ENCODE data around the gene CREB3L2.
A peak's percentile ranks its signal among the peaks of the same experiment; 100 is the strongest.
"Not testable (repeated sequence)": the region's sequence is repeated elsewhere in the genome, so short reads cannot be mapped to it uniquely, and the experiment has no call there.

The CREB3L2 gene

DNA sequence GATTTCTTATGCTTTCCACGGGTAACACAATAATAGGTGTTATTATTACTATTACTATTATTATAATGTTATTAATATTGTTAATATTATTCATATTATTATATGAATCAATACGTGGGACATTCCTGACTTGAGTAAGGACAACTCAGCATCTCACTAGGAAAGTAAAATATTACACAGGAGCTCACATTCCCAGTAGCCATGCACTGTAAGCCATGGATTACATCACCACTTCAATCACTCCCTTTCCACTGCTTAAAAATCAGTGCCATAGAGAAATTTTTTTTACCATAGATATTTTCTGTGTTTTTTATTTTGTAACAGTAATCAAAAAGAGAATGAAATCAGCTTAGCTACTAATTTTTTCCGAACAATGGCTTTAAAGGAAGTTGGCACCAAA is 86.6 kb downstream of the CREB3L2 start:
- H3K27ac ChIP-seq (ENCODE audit: low read depth, low read length), result no peak overlapping the region
- no peaks in the 10 kb centered on the region for H3K4me1 ChIP-seq (ENCODE audit: control insufficient read depth in 1 of 2, insufficient read depth in 2 of 2, low read length in 2 of 2)
- peaks cover 43 to 54% of the 10 kb centered on the region in 2 donors for H3K36me3 ChIP-seq (ENCODE audit: control insufficient read depth in 1 of 2, insufficient read depth in 2 of 2, low read length in 2 of 2)
- H3K9me3 ChIP-seq (ENCODE audit: control insufficient read depth in 1 of 2, low read length in 2 of 2), result no peaks in the 10 kb centered on the region
- no peak overlapping the region for H3K4me3 ChIP-seq (ENCODE audit: low read depth in 1 of 2, low read length in 2 of 2)
- H3K9ac ChIP-seq (ENCODE audit: low read depth in 1 of 2, low read length in 2 of 2), result no peak overlapping the region
- H3K27me3 ChIP-seq (ENCODE audit: control insufficient read depth in 1 of 2, insufficient read depth in 2 of 2, low read length in 2 of 2), result no peaks in the 10 kb centered on the region

DNA sequence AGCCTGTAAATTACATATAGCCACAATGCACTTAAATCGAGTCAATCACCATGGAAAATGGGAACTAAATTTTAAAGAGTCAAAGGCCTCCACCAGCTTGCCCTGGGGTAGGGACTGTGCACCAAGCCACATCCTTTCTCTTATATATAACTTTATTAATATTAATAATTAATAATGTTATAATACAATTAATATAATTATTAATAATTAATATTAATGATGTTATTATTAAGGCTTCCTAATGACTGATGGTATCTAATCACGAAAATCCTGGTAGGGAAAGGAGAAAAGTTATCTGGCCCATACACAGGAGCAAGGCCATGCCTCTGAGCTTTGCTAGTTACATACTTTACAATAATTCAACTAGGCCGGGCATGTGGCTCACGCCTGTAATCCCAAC is 87.9 kb downstream of the CREB3L2 start:
- no peak overlapping the region for H3K4me3 ChIP-seq (ENCODE audit: low read depth in 1 of 2, low read length in 2 of 2)
- no peaks in the 10 kb centered on the region for H3K9me3 ChIP-seq (ENCODE audit: control insufficient read depth in 1 of 2, low read length in 2 of 2)
- H3K4me1 ChIP-seq (ENCODE audit: control insufficient read depth in 1 of 2, insufficient read depth in 2 of 2, low read length in 2 of 2), result no peaks in the 10 kb centered on the region
- H3K27ac ChIP-seq (ENCODE audit: low read depth, low read length), result no peak overlapping the region
- H3K36me3 ChIP-seq (ENCODE audit: control insufficient read depth in 1 of 2, insufficient read depth in 2 of 2, low read length in 2 of 2), result peaks cover 55 to 66% of the 10 kb centered on the region in 2 donors
- no peak overlapping the region for H3K9ac ChIP-seq (ENCODE audit: low read depth in 1 of 2, low read length in 2 of 2)
- H3K27me3 ChIP-seq (ENCODE audit: control insufficient read depth in 1 of 2, insufficient read depth in 2 of 2, low read length in 2 of 2), result no peaks in the 10 kb centered on the region

DNA sequence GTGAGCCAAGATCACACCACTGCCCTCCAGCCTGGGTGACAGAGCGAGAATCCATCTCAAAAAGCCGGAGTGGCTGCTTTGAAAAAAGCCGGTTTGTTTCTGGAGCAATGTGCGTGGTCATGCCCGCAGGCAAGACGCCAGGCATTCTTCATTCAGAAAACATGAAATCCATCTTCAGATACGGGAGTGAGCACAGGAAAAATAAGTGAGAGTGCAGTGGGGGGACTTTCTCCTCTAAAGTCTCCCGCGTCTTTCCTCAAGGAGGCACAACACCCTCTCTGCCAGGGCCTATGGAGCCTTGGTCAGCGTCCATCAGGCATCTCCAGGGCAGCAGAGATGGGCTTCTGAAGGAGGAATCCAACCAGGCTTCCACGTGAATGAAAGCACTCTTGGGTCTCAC is 92.8 kb downstream of the CREB3L2 start:
- no peaks in the 10 kb centered on the region for H3K9me3 ChIP-seq (ENCODE audit: control insufficient read depth in 1 of 2, low read length in 2 of 2)
- H3K36me3 ChIP-seq (ENCODE audit: control insufficient read depth in 1 of 2, insufficient read depth in 2 of 2, low read length in 2 of 2), result peaks cover 61 to 80% of the 10 kb centered on the region in 2 donors
- no peaks in the 10 kb centered on the region for H3K4me1 ChIP-seq (ENCODE audit: control insufficient read depth in 1 of 2, insufficient read depth in 2 of 2, low read length in 2 of 2)
- H3K27me3 ChIP-seq (ENCODE audit: control insufficient read depth in 1 of 2, insufficient read depth in 2 of 2, low read length in 2 of 2), result no peaks in the 10 kb centered on the region
- no peak overlapping the region for H3K9ac ChIP-seq (ENCODE audit: low read depth in 1 of 2, low read length in 2 of 2)
- no peak overlapping the region for H3K4me3 ChIP-seq (ENCODE audit: low read depth in 1 of 2, low read length in 2 of 2)
- H3K27ac ChIP-seq (ENCODE audit: low read depth, low read length), result no peak overlapping the region

DNA sequence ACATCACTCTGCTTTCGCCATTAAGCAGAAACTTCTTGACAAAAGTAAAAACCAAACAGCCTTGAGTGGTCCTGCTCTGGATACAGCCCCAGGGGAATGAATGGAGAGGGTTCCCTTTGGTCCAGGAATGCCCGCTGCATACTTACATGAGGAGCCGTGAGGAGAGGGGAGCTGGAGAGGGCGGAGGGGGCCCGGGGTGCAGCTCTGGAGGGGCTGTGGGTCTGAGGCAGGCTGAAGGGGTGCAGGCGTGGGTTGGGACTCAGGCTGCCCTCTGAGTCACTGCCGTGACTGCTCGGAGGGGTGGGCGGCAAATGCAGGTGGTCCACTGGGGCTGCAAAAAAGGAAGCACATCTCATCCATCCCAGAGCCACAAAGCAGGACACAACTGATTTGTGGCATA is 93.8 kb downstream of the CREB3L2 start:
- Histone ChIP-seq H3K4me3 (ENCODE audit: low read depth in 1 of 2, low read length in 2 of 2) (no peak overlapping the region), H3K9ac (ENCODE audit: low read depth in 1 of 2, low read length in 2 of 2) (no peak overlapping the region), H3K27ac (ENCODE audit: low read depth, low read length) (no peak overlapping the region), H3K4me1 (ENCODE audit: control insufficient read depth in 1 of 2, insufficient read depth in 2 of 2, low read length in 2 of 2) (peaks cover 0 to 3% of the 10 kb centered on the region in 2 donors), H3K9me3 (ENCODE audit: control insufficient read depth in 1 of 2, low read length in 2 of 2) (no peaks in the 10 kb centered on the region), H3K27me3 (ENCODE audit: control insufficient read depth in 1 of 2, insufficient read depth in 2 of 2, low read length in 2 of 2) (no peaks in the 10 kb centered on the region), H3K36me3 (ENCODE audit: control insufficient read depth in 1 of 2, insufficient read depth in 2 of 2, low read length in 2 of 2) (peaks cover 60 to 83% of the 10 kb centered on the region in 2 donors)

DNA sequence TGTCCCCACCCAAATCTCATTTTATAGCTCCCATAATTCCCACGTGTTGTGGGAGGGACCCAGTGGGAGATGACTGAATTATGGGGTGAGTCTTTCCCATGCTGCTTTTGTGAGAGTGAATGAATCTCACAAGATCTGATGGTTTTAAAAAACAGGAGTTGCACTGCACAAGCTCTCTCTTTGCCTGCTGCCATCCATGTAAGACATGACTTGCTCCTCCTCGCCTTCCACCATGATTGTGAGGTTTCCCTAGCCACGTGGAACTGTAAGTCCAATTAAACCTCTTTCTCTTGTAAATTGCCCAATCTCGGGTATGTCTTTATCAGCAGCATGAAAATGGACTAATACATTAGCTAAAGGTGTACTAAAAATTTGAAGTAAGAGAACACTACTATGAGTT is 95.2 kb downstream of the CREB3L2 start:
- H3K4me3 ChIP-seq (ENCODE audit: low read depth in 1 of 2, low read length in 2 of 2); H3K9me3 ChIP-seq (ENCODE audit: control insufficient read depth in 1 of 2, low read length in 2 of 2); H3K27me3 ChIP-seq (ENCODE audit: control insufficient read depth in 1 of 2, insufficient read depth in 2 of 2, low read length in 2 of 2); H3K4me1 ChIP-seq (ENCODE audit: control insufficient read depth in 1 of 2, insufficient read depth in 2 of 2, low read length in 2 of 2); H3K9ac ChIP-seq (ENCODE audit: low read depth in 1 of 2, low read length in 2 of 2); H3K27ac ChIP-seq (ENCODE audit: low read depth, low read length): not testable (repeated sequence)
- H3K36me3 ChIP-seq (ENCODE audit: control insufficient read depth in 1 of 2, insufficient read depth in 2 of 2, low read length in 2 of 2), result peaks cover 52 to 78% of the 10 kb centered on the region in 2 donors

DNA sequence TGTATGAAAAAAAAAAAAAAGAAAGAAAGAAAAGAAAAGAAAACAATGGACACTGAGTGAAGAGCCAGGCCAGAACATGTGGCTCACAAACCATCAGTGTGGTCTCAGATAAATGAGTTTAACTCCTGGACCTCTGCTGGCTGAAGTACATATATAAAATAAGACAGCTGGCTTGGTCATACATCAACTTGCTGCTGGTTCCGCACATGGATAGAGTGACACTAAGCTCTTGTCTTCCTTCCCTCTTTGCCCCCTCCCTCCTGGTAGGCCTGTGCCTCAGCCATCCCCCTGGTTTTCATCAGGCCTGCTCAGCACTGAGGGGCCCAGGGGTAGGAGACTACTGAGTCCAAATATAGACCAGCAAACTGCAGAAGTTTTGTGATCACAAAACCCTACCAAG is 97.1 kb downstream of the CREB3L2 start:
- Histone ChIP-seq H3K9ac (ENCODE audit: low read depth in 1 of 2, low read length in 2 of 2) (no peak overlapping the region), H3K27ac (ENCODE audit: low read depth, low read length) (no peak overlapping the region), H3K9me3 (ENCODE audit: control insufficient read depth in 1 of 2, low read length in 2 of 2) (no peaks in the 10 kb centered on the region), H3K27me3 (ENCODE audit: control insufficient read depth in 1 of 2, insufficient read depth in 2 of 2, low read length in 2 of 2) (no peaks in the 10 kb centered on the region), H3K4me3 (ENCODE audit: low read depth in 1 of 2, low read length in 2 of 2) (no peak overlapping the region), H3K36me3 (ENCODE audit: control insufficient read depth in 1 of 2, insufficient read depth in 2 of 2, low read length in 2 of 2) (peaks cover 45 to 75% of the 10 kb centered on the region in 2 donors), H3K4me1 (ENCODE audit: control insufficient read depth in 1 of 2, insufficient read depth in 2 of 2, low read length in 2 of 2) (peaks cover 0 to 3% of the 10 kb centered on the region in 2 donors)

DNA sequence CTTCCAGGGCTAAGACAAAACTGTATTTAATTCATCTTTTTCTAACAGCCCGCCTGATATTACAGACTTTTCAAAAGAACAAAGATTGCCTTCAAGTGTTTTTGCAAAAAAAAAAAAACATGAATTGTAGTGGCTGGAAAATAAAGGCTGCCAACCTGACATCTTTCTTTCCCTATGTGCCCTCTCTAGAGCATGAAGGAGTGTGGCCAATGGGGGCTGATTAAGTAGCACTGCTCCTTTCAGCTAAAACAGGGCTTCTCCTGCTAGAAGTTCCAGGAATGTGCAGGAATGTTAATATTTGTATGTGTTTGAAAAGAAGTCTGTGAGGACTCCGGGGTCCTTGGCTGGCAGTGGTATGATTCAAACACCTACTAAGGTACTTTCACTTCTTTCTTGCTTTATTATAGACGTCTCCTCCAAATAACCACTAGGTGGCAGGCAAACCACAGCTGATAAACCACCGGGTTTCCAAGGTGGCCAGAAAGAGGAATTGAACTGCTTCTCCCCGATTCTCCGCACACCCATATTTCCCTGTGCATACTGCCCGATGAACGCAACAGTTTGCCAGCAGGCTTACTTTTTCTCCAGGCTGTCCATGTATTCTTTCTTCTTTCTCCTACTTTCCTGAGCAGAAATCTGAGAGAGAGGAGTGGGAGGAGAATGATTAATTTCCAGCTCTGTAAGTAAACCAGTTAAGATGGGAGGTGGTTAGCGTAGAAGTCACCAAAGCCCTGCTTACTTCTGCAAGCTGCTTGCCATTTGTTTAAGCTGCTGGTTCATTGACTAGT is 98.3 kb downstream of the CREB3L2 start:
- H3K9ac ChIP-seq (ENCODE audit: low read depth in 1 of 2, low read length in 2 of 2), result no peak overlapping the region
- H3K27me3 ChIP-seq (ENCODE audit: control insufficient read depth in 1 of 2, insufficient read depth in 2 of 2, low read length in 2 of 2), result no peaks in the 10 kb centered on the region
- peaks cover 0 to 6% of the 10 kb centered on the region in 2 donors for H3K4me1 ChIP-seq (ENCODE audit: control insufficient read depth in 1 of 2, insufficient read depth in 2 of 2, low read length in 2 of 2)
- H3K4me3 ChIP-seq (ENCODE audit: low read depth in 1 of 2, low read length in 2 of 2), result no peak overlapping the region
- H3K27ac ChIP-seq (ENCODE audit: low read depth, low read length), result no peak overlapping the region
- H3K36me3 ChIP-seq (ENCODE audit: control insufficient read depth in 1 of 2, insufficient read depth in 2 of 2, low read length in 2 of 2), result peaks cover 43 to 68% of the 10 kb centered on the region in 2 donors
- H3K9me3 ChIP-seq (ENCODE audit: control insufficient read depth in 1 of 2, low read length in 2 of 2), result no peaks in the 10 kb centered on the region

DNA sequence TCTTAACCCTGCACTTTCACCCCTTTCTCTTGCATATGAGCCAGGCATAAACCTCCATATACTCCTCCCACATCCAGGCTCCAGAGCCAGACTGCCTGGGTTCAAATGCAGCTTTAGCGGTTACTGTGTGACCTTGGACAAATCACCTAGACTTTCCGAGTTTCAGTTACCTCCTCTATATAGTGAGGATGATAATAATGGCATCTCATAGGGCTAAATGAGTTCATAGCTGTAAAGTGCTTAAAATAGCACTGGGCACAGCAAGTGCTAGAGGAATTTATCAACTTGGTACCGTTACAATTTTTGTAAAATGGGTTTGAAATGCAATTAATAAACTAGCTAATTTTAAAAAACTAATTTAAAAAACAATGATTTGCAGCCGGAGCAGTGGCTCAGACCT is 101.7 kb downstream of the CREB3L2 start:
- Histone ChIP-seq H3K9ac (ENCODE audit: low read depth in 1 of 2, low read length in 2 of 2) (no peak overlapping the region), H3K36me3 (ENCODE audit: control insufficient read depth in 1 of 2, insufficient read depth in 2 of 2, low read length in 2 of 2) (peaks cover 43 to 62% of the 10 kb centered on the region in 2 donors), H3K4me1 (ENCODE audit: control insufficient read depth in 1 of 2, insufficient read depth in 2 of 2, low read length in 2 of 2) (peaks cover 0 to 6% of the 10 kb centered on the region in 2 donors), H3K27ac (ENCODE audit: low read depth, low read length) (no peak overlapping the region), H3K9me3 (ENCODE audit: control insufficient read depth in 1 of 2, low read length in 2 of 2) (no peaks in the 10 kb centered on the region), H3K4me3 (ENCODE audit: low read depth in 1 of 2, low read length in 2 of 2) (no peak overlapping the region), H3K27me3 (ENCODE audit: control insufficient read depth in 1 of 2, insufficient read depth in 2 of 2, low read length in 2 of 2) (no peaks in the 10 kb centered on the region)

DNA sequence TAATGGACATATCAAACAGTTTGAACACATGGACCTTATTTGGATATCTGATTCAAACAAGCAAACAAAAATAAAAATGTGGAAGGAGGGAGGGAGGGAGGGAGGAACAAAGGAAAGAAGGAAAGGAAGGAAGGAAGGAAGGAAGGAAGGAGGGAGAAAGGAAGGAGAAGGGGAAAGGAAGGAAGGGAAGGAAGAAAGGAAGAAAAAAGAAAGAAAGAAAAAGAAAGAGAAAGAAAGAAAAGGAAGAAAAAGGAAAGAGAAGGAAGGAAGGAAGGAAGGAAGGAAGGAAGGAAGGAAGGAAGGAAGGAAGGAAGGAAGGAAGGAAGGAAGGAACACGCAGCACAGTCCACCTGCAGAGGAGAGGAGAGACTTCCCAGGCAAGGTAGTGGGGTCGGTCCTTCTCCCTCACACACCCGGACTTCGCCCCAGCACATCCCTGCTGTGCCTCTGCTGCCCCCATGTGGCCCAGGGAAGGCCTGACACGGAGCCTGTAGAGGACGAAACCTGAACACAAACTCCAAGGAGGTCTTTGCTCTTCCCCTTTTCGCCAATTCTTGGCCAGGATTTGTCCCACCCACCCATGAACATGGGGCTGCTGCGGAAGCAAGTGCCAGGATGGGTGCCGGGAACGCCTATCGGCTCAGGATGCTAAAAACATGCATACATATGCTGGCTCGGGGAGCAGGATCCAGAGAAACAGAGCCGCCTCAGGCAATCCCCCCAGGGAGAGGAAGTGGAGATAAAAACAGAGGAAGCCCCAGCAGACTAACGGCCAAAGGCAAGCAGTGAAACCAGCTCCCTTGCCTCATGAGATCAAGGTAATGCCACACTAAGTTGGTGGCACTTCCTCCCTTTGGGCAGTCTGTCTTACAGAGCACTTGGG is 102.8 kb downstream of the CREB3L2 start:
- Histone ChIP-seq H3K9me3 (ENCODE audit: control insufficient read depth in 1 of 2, low read length in 2 of 2) (no peaks in the 10 kb centered on the region), H3K4me1 (ENCODE audit: control insufficient read depth in 1 of 2, insufficient read depth in 2 of 2, low read length in 2 of 2) (peaks cover 0 to 6% of the 10 kb centered on the region in 2 donors), H3K27me3 (ENCODE audit: control insufficient read depth in 1 of 2, insufficient read depth in 2 of 2, low read length in 2 of 2) (no peaks in the 10 kb centered on the region), H3K36me3 (ENCODE audit: control insufficient read depth in 1 of 2, insufficient read depth in 2 of 2, low read length in 2 of 2) (peaks cover 53 to 71% of the 10 kb centered on the region in 2 donors), H3K4me3 (ENCODE audit: low read depth in 1 of 2, low read length in 2 of 2) (peak overlapping the region in 1 of 2 donors; percentile 48), H3K27ac (ENCODE audit: low read depth, low read length) (no peak overlapping the region), H3K9ac (ENCODE audit: low read depth in 1 of 2, low read length in 2 of 2) (peak overlapping the region in 1 of 2 donors; percentile 29)

Data from duodenal mucosa (tissue), 2 donors.